ENCODE data around the gene CHRDL2.

CHRDL2 gene

DNA sequence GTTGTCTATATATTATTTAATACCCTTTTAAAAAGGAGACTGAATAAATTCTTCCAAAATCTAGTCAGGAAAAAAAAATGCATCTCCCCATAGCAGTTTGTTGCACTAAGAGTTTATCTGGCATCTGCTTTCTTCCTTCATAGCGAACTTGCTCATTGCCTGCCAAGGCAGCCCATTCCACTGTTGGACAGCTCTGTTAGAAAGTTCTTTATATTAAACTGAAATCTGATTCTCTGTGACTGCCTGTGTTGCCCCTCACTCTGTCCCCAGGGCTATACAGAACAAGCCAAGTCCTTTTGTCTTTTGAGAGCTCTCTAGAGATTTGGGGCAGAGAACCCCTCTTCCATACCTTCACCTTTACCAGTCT, 3.3 kb upstream of the CHRDL2 start:
- TF ChIP-seq, protein P1, sequence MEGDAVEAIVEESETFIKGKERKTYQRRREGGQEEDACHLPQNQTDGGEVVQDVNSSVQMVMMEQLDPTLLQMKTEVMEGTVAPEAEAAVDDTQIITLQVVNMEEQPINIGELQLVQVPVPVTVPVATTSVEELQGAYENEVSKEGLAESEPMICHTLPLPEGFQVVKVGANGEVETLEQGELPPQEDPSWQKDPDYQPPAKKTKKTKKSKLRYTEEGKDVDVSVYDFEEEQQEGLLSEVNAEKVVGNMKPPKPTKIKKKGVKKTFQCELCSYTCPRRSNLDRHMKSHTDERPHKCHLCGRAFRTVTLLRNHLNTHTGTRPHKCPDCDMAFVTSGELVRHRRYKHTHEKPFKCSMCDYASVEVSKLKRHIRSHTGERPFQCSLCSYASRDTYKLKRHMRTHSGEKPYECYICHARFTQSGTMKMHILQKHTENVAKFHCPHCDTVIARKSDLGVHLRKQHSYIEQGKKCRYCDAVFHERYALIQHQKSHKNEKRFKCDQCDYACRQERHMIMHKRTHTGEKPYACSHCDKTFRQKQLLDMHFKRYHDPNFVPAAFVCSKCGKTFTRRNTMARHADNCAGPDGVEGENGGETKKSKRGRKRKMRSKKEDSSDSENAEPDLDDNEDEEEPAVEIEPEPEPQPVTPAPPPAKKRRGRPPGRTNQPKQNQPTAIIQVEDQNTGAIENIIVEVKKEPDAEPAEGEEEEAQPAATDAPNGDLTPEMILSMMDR (IDR thresholded peaks at IDR 0.05; ENCODE audit: poor library complexity, severe bottlenecking), result no peak
- Histone ChIP-seq H3K27me3 (ENCODE audit: insufficient read depth, poor library complexity, severe bottlenecking) (peaks cover 37% of the 10 kb centered on the region), H3K4me1 (ENCODE audit: insufficient read depth, poor library complexity, severe bottlenecking) (no peaks in the 10 kb centered on the region), H3K36me3 (ENCODE audit: low read depth) (no peaks in the 10 kb centered on the region), H3K9me3 (ENCODE audit: severe bottlenecking) (no peaks in the 10 kb centered on the region), H3K27ac (ENCODE audit: poor library complexity, severe bottlenecking) (no peak overlapping the region), H3K4me3 (ENCODE audit: severe bottlenecking) (no peak overlapping the region)
- DNase-seq (ENCODE audit: low spot score), result no peak
- ATAC-seq (ENCODE audit: low read depth), result no peak

DNA sequence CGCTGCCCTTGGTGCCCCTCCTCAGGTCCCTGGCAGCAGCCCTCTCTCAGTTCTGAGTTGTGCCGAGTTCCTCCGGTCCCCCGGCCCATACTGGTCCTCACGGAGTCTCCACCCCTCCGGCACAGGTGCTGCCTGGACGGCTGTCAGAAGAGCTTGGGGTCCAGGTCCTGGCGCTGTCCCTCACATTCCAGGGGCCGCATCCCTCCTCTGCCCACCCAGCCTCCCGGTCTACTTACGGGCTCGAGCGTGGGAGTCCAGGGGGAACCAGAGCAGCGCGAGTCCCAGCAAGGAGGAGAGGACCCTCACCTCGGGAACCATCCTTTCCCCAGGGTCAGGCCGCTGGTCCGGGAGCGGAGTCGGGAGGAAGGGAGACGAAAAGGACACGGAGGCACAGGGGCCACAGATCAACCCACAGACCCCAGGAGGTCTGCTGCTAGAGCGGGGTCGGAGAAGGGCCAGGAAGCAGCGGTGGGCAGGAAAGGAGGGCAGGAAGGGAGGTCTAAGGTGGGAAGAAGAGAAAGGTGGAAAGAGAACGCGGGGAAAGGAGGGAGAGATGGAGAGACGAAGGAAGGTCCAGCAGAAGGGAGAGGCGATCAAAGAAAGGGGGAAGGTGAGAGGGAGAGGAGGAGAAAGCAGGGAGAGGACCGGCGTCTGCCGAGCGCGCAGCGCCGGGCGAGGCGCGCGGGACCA, 510 bp downstream of the CHRDL2 start:
- ATAC-seq (ENCODE audit: low read depth) (no peak), DNase-seq (ENCODE audit: low spot score) (no peak)
- Histone ChIP-seq H3K4me1 (ENCODE audit: insufficient read depth, poor library complexity, severe bottlenecking) (no peaks in the 10 kb centered on the region), H3K9me3 (ENCODE audit: severe bottlenecking) (no peaks in the 10 kb centered on the region), H3K27me3 (ENCODE audit: insufficient read depth, poor library complexity, severe bottlenecking) (peaks cover 52% of the 10 kb centered on the region), H3K4me3 (ENCODE audit: severe bottlenecking) (peak overlapping the region; percentile 5), H3K36me3 (ENCODE audit: low read depth) (no peaks in the 10 kb centered on the region), H3K27ac (ENCODE audit: poor library complexity, severe bottlenecking) (no peak overlapping the region)
- TF ChIP-seq, protein P1 (IDR thresholded peaks at IDR 0.05; ENCODE audit: poor library complexity, severe bottlenecking), result no peak

DNA sequence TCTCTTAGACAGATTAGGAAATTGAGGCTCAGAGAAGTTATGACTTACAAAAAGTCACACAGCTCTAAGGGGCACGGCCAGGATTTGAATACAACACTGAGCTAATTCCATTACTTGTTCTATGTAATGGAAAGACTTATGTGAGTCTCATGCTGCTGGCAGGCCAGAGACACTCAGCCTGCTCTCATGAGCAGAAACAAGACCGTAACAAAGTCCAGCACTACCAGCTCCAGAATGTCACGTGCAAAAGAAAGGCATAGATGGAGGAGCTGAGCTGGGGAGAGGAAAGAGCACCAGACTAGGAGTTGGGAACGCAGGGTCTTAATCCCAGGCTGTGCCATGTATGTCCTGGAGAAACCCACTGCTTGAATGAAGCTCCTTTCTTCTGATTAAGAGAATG, 1.8 kb downstream of the CHRDL2 start:
- DNase-seq (ENCODE audit: low spot score) (no peak), ATAC-seq (ENCODE audit: low read depth) (no peak)
- H3K4me3 ChIP-seq (ENCODE audit: severe bottlenecking), result no peak overlapping the region
- no peaks in the 10 kb centered on the region for H3K4me1 ChIP-seq (ENCODE audit: insufficient read depth, poor library complexity, severe bottlenecking)
- H3K9me3 ChIP-seq (ENCODE audit: severe bottlenecking), result no peaks in the 10 kb centered on the region
- TF ChIP-seq, protein P1 (IDR thresholded peaks at IDR 0.05; ENCODE audit: poor library complexity, severe bottlenecking), result no peak
- no peak overlapping the region for H3K27ac ChIP-seq (ENCODE audit: poor library complexity, severe bottlenecking)
- no peaks in the 10 kb centered on the region for H3K36me3 ChIP-seq (ENCODE audit: low read depth)
- peaks cover 52% of the 10 kb centered on the region for H3K27me3 ChIP-seq (ENCODE audit: insufficient read depth, poor library complexity, severe bottlenecking)

DNA sequence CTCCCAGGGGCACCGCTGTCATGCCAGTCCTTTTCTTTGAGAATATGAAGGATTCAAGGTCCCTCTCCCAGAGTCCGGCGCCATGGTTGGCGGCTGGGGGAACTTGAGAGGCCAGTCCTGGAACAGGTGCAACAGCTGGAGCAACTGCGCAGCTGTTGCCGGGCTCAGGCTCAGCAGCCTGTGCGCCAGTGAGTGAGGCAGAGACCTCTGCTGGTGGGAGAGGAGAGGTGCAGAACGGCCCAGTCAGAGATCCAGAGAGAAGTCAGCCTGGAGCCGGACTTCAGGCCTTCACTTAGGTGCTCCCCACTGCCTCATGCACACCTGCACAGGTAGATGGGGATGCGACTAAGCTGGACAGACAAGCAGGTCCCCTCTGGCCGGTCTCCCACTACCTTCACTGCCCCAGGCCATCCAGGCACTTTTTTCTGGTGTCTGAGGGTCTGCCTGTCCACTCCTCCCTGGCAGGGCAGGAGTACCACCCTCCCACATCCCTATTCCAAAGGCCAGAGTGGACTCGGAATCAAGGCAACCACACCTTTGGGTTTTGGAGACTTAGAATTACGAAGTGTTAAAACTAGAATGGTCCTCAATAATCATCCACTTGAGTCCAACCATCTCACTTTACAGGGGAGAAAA, 4.6 kb downstream of the CHRDL2 start:
- Histone ChIP-seq H3K9me3 (ENCODE audit: severe bottlenecking) (no peaks in the 10 kb centered on the region), H3K36me3 (ENCODE audit: low read depth) (no peaks in the 10 kb centered on the region), H3K27ac (ENCODE audit: poor library complexity, severe bottlenecking) (no peak overlapping the region), H3K27me3 (ENCODE audit: insufficient read depth, poor library complexity, severe bottlenecking) (peaks cover 35% of the 10 kb centered on the region), H3K4me1 (ENCODE audit: insufficient read depth, poor library complexity, severe bottlenecking) (no peaks in the 10 kb centered on the region), H3K4me3 (ENCODE audit: severe bottlenecking) (no peak overlapping the region)
- TF ChIP-seq, protein P1 (IDR thresholded peaks at IDR 0.05; ENCODE audit: poor library complexity, severe bottlenecking), result peak; percentile 92
- DNase-seq (ENCODE audit: low spot score) (no peak), ATAC-seq (ENCODE audit: low read depth) (peak; percentile 93)

DNA sequence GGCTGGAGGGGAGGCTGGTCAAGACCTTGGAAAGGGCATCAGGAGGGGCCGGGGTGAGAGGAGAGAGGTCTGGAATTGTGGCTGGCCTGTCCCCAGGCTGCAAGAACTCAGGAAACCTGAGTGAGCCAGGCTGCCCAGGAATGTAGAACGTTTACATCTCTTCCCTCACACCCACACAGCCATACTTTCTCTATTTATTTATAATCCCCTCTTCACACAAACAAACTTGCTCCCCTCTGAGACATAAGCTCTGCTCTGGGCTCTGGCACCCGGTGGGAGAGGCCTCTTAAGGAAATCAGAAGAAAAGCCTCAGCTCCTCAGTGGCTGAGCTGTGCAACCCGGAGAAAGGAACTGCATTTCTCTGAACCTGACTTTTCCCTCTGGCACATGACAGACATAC, 5.5 kb downstream of the CHRDL2 start:
- TF ChIP-seq, protein P1 (IDR thresholded peaks at IDR 0.05; ENCODE audit: poor library complexity, severe bottlenecking), result no peak
- no peak for ATAC-seq (ENCODE audit: low read depth)
- no peak overlapping the region for H3K4me3 ChIP-seq (ENCODE audit: severe bottlenecking)
- no peak overlapping the region for H3K27ac ChIP-seq (ENCODE audit: poor library complexity, severe bottlenecking)
- DNase-seq (ENCODE audit: low spot score), result no peak
- H3K4me1 ChIP-seq (ENCODE audit: insufficient read depth, poor library complexity, severe bottlenecking), result no peaks in the 10 kb centered on the region
- H3K27me3 ChIP-seq (ENCODE audit: insufficient read depth, poor library complexity, severe bottlenecking), result peaks cover 27% of the 10 kb centered on the region
- no peaks in the 10 kb centered on the region for H3K36me3 ChIP-seq (ENCODE audit: low read depth)
- no peaks in the 10 kb centered on the region for H3K9me3 ChIP-seq (ENCODE audit: severe bottlenecking)
